ENCODE data around the gene IFIH1.

IFIH1 gene

DNA sequence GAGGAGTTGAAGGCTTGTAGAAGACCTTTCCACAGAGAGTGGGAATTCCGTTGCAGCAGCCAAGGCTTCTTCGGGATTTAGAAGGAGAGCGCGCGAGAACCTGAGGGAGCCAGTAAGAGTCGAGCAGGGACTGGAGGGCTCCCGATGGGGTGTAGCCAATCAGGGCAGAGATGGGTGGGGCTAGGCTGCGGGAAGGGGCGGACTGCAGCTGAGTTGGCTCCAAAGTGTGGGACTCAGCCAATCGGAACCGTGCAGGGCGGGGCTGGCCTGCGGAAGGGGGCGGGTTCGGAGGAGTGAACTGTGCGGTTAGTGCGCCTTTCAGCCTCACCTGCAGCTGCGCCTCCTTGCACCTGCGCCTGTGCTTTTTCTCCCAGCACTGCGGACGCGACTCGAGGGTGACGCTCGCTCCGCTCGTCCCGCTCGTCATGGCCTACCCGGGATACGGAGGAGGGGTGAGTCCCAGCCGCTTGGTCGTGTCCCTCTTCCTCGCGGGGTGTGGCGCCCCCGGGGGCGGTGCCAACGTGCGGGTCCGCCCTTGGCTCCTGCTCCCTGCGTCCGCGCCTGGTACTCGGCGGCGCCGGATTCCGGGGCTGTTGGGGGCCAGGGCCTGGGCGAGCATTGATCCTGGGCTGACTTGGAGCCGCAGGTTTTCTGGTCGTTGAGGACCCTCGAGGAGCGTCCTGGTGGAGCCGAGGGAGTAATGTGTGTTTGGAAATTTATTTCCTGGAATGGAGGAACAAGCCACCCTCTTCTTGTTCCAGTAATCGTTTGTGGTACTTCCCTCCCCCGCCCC, 25.5 kb upstream of the IFIH1 start, which contains the start of gene GCA:
Gene GCA, plus strand, starts transcription at position 309 of the 793 bp plus-strand sequence. Its CDS starts 117 bp downstream, at position 426.
- Histone ChIP-seq H2AFZ (ENCODE audit: low read length) (peak within 1 kb of the TSS; percentile 89), H3K9me2 (replicated peaks; ENCODE audit: insufficient read depth, low read length) (no peaks in the 10 kb centered on the region), H3K4me2 (ENCODE audit: low read depth, low read length) (peak within 1 kb of the TSS; percentile 87), H3K36me3 (replicated peaks; ENCODE audit: insufficient read depth, low read length) (no peaks in the 10 kb centered on the region), H3K27me3 (replicated peaks; ENCODE audit: insufficient read depth, low read length) (no peaks in the 10 kb centered on the region), H3K4me1 (ENCODE audit: low read length) (0 out of 2 replicates have a peak, but pooled peaks cover 6% of the 10 kb centered on the region), H3K4me3 (ENCODE audit: low read length) (peak within 1 kb of the TSS; percentile 83), H3K79me2 (ENCODE audit: low read length) (peaks cover 17% of the 10 kb centered on the region), H4K20me1 (ENCODE audit: insufficient read depth, low read length) (no peaks in the 10 kb centered on the region), H3K27ac (ENCODE audit: low read length) (peak within 1 kb of the TSS; percentile 86), H3K9ac (ENCODE audit: low read length) (peak within 1 kb of the TSS; percentile 71), H3F3A (ENCODE audit: insufficient read depth, low read length) (peaks cover 7% of the 10 kb centered on the region), H3K9me3 (replicated peaks; ENCODE audit: insufficient read depth, low read length) (no peaks in the 10 kb centered on the region)
- peak; percentile 98 for DNase-seq
- TF ChIP-seq CTCF (IDR thresholded peaks at IDR 0.05; ENCODE audit: low read length) (no peak), EZH2 (optimal IDR thresholded peaks at IDR 0.05; ENCODE audit: low read depth, low read length) (no peak), EZH2phosphoT487 (IDR thresholded peaks at IDR 0.05; ENCODE audit: low read length) (no peak)

GRCh38 chr2:162343492-162343823, 25.0 kb upstream of the IFIH1 start:
- no peak for DNase-seq
- Histone ChIP-seq H4K20me1 (ENCODE audit: insufficient read depth, low read length) (no peaks in the 10 kb centered on the region), H3K79me2 (ENCODE audit: low read length) (peaks cover 17% of the 10 kb centered on the region), H3K4me2 (ENCODE audit: low read depth, low read length) (peak overlapping the region; percentile 64), H3F3A (ENCODE audit: insufficient read depth, low read length) (peaks cover 7% of the 10 kb centered on the region), H3K4me1 (ENCODE audit: low read length) (0 out of 2 replicates have a peak, but pooled peaks cover 6% of the 10 kb centered on the region), H2AFZ (ENCODE audit: low read length) (peak overlapping the region; percentile 74), H3K9me3 (replicated peaks; ENCODE audit: insufficient read depth, low read length) (no peaks in the 10 kb centered on the region), H3K36me3 (replicated peaks; ENCODE audit: insufficient read depth, low read length) (no peaks in the 10 kb centered on the region), H3K9me2 (replicated peaks; ENCODE audit: insufficient read depth, low read length) (no peaks in the 10 kb centered on the region), H3K27me3 (replicated peaks; ENCODE audit: insufficient read depth, low read length) (no peaks in the 10 kb centered on the region), H3K4me3 (ENCODE audit: low read length) (peak overlapping the region; percentile 55), H3K9ac (ENCODE audit: low read length) (peak overlapping the region; percentile 36; the same call in 1 of the 2 replicates), H3K27ac (ENCODE audit: low read length) (peak overlapping the region; percentile 11; the same call in 1 of the 2 replicates)
- TF ChIP-seq EZH2phosphoT487 (IDR thresholded peaks at IDR 0.05; ENCODE audit: low read length) (no peak), EZH2 (optimal IDR thresholded peaks at IDR 0.05; ENCODE audit: low read depth, low read length) (no peak), CTCF (IDR thresholded peaks at IDR 0.05; ENCODE audit: low read length) (no peak)

DNA sequence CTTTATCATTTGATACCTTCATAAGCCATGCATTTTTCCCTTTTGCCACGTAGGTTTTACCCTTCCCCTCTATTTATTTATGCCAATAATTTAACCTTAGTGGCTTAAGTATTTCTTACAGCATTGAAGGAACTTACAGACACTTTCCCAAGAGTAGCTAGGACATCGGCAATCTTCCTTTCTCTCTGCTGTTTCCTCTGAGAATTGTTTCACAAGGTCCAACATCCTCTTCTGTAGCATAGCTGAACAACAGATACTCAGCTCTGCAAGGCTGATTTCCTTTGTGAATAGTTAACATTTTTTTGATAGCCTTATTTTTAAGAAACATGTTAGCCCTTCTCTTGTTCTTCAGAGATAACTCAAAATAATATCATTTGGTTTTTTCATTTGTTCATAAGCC, 24.4 kb upstream of the IFIH1 start:
- H3K4me2 ChIP-seq (ENCODE audit: low read depth, low read length) = 0 out of 2 replicates have a peak overlapping the region, but pooled peaks have one; percentile 64

More for the DNA sequence above, 24.4 kb upstream of the IFIH1 start:
- DNase-seq = no peak
- Histone ChIP-seq H3K79me2 (ENCODE audit: low read length) (peaks cover 17% of the 10 kb centered on the region), H4K20me1 (ENCODE audit: insufficient read depth, low read length) (no peaks in the 10 kb centered on the region), H3K9me3 (replicated peaks; ENCODE audit: insufficient read depth, low read length) (no peaks in the 10 kb centered on the region), H2AFZ (ENCODE audit: low read length) (no peak overlapping the region), H3K27me3 (replicated peaks; ENCODE audit: insufficient read depth, low read length) (no peaks in the 10 kb centered on the region), H3K9ac (ENCODE audit: low read length) (no peak overlapping the region), H3K4me1 (ENCODE audit: low read length) (0 out of 2 replicates have a peak, but pooled peaks cover 6% of the 10 kb centered on the region), H3K9me2 (replicated peaks; ENCODE audit: insufficient read depth, low read length) (no peaks in the 10 kb centered on the region), H3K36me3 (replicated peaks; ENCODE audit: insufficient read depth, low read length) (no peaks in the 10 kb centered on the region), H3F3A (ENCODE audit: insufficient read depth, low read length) (peaks cover 7% of the 10 kb centered on the region), H3K4me3 (ENCODE audit: low read length) (no peak overlapping the region), H3K27ac (ENCODE audit: low read length) (no peak overlapping the region)
- TF ChIP-seq EZH2 (optimal IDR thresholded peaks at IDR 0.05; ENCODE audit: low read depth, low read length) (no peak), CTCF (IDR thresholded peaks at IDR 0.05; ENCODE audit: low read length) (no peak), EZH2phosphoT487 (IDR thresholded peaks at IDR 0.05; ENCODE audit: low read length) (no peak)
